K562 (cell line): Measurements from ENCODE around the gene RARA. TPM values are rescaled to one million over a fixed set of nuclear protein-coding genes. Genes with fewer than 3 reads are reported as not detected.
A peak's percentile ranks its signal among the peaks of the same experiment; 100 is the strongest.

Source experiments
- BACH1 ChIP-seq: fragments of 200-800 bp; sonication (Bioruptor generic); IDR thresholded peaks from 2 replicates; pipeline ENCODE4 v1.6.1; 2016; ENCODE audit warnings: missing genetic modification characterization, missing compliant biosample characterization
- BRD4 ChIP-seq: fragments of 200-600 bp; sonication (generic); IDR thresholded peaks from 2 replicates; pipeline ENCODE4 v1.6.1; 2017; ENCODE audit warnings: inconsistent platforms
- BRD9 ChIP-seq: fragments of 450-650 bp; IDR thresholded peaks from 2 replicates; pipeline ENCODE4 v1.6.1; 2018; ENCODE audit warnings: low read depth; ENCODE audit not compliant: partially characterized antibody
- CEBPB ChIP-seq: fragments of 450-650 bp; IDR thresholded peaks from 2 replicates; pipeline ENCODE4 v1.6.1; 2016; ENCODE audit warnings: missing genetic modification characterization, missing compliant biosample characterization
- DMBX1 ChIP-seq: fragments of 250-450 bp; sonication (Bioruptor Pico); IDR thresholded peaks from 2 replicates; pipeline ENCODE4 v1.8.0; 2022; ENCODE audit warnings: inconsistent platforms, mild to moderate bottlenecking, moderate library complexity, borderline replicate concordance
- NFIX ChIP-seq: fragments of 250-450 bp; sonication (Bioruptor Pico); IDR thresholded peaks from 2 replicates; pipeline ENCODE4 v1.4.0; 2020; ENCODE audit warnings: low read depth, mild to moderate bottlenecking, moderate library complexity
- OTX1 ChIP-seq: fragments of 450-650 bp; formaldehyde crosslinking; IDR thresholded peaks from 2 replicates; pipeline ENCODE4 v1.4.0; 2022; ENCODE audit warnings: mild to moderate bottlenecking
- POLR2G ChIP-seq: fragments of 200-400 bp; formaldehyde crosslinking; IDR thresholded peaks from 2 replicates; pipeline ENCODE4 v1.6.1; 2017; ENCODE audit warnings: low read depth, mild to moderate bottlenecking, antibody characterized with exemption, low read length, moderate library complexity
- PURB ChIP-seq: sonication (generic); formaldehyde crosslinking; IDR thresholded peaks from 2 replicates; pipeline ENCODE4 v1.9.0; 2021; ENCODE audit warnings: low read depth, mild to moderate bottlenecking, missing genetic modification reagents
- THAP7 ChIP-seq: fragments of 250-450 bp; sonication (Bioruptor Pico); IDR thresholded peaks from 2 replicates; pipeline ENCODE4 v1.5.0; 2021
- ZBTB17 ChIP-seq: fragments of 450-650 bp; formaldehyde crosslinking; IDR thresholded peaks from 2 replicates; pipeline ENCODE4 v1.4.0; 2020; ENCODE audit warnings: mild to moderate bottlenecking
- ZFP91 ChIP-seq: sonication (generic); formaldehyde crosslinking; IDR thresholded peaks from 2 replicates; pipeline ENCODE4 v1.8.0; 2022; ENCODE audit warnings: mild to moderate bottlenecking, missing genetic modification reagents
- ZNF324 ChIP-seq: fragments of 250-450 bp; sonication (Bioruptor Pico); IDR thresholded peaks from 2 replicates; pipeline ENCODE4 v1.4.0; 2020; ENCODE audit warnings: mild to moderate bottlenecking
- ZNF408 ChIP-seq: fragments of 250-450 bp; sonication (Bioruptor Pico); IDR thresholded peaks from 2 replicates; pipeline ENCODE4 v1.4.0; 2020; ENCODE audit warnings: low read depth, mild to moderate bottlenecking, moderate library complexity
- ZNF41 ChIP-seq: fragments of 250-450 bp; sonication (Bioruptor Pico); conservative IDR thresholded peaks from 2 replicates; pipeline ENCODE4 v1.4.0; 2020; ENCODE audit warnings: mild to moderate bottlenecking
- polyA plus RNA-seq, 8 experiments: library from polyadenylated mRNA; depleted of rRNA in 4 of 8; stranded (reverse) in 5 of 8; unstranded in 3 of 8; fragments of >200 nt; fragmentation: Nextera tagmentation in 2 of 8; fragmentation: Illumina TruSeq in 1 of 8; extraction: Ambion mirVana in 2 of 8; extraction: Trizol in 1 of 8; gene quantifications; 2 replicates each; pipeline versions ENCODE4 v1.2.1 to v1.2.3, GENCODE V29; 2011 to 2014; ENCODE audit warnings: inconsistent platforms in 1 of 8, missing spikeins in 1 of 8
- total RNA-seq, 7 experiments: library from RNA; depleted of rRNA in 6 of 7; stranded (reverse); fragments of >200 nt in 6 of 7; fragmentation: Illumina TruSeq in 2 of 7; extraction: Trizol in 2 of 7; gene quantifications; 2 replicates each; pipeline versions ENCODE4 v1.2.1 to v1.2.3, GENCODE V29; 2011 to 2021; ENCODE audit warnings: low replicate concordance in 1 of 7
- TF ChIP-seq, protein P1 (sequence below): sonication (generic); formaldehyde crosslinking; IDR thresholded peaks from 2 replicates; pipeline ENCODE4 v1.8.0; 2022; ENCODE audit warnings: missing genetic modification reagents, mild to moderate bottlenecking, borderline replicate concordance
- TF ChIP-seq, protein P2 (sequence below): sonication (generic); formaldehyde crosslinking; IDR thresholded peaks from 2 replicates; pipeline ENCODE4 v1.9.0; 2022; ENCODE audit warnings: mild to moderate bottlenecking, missing genetic modification reagents
- TF ChIP-seq, protein P3 (sequence below), 2 experiments: fragments of 450-650 bp; IDR thresholded peaks; 2 replicates each; pipeline ENCODE4 v1.6.1; 2018; ENCODE audit warnings: mild to moderate bottlenecking in 2 of 2, low read depth in 1 of 2; ENCODE audit not compliant: partially characterized antibody in 2 of 2

The RARA gene
- total and polyA plus RNA-seq, 9 of the 15 experiments (the other 6 are each of a cell fraction or from before 2014, with no cell fraction given): 0.10 to 28.0 (median 7.9) TPM

DNA sequence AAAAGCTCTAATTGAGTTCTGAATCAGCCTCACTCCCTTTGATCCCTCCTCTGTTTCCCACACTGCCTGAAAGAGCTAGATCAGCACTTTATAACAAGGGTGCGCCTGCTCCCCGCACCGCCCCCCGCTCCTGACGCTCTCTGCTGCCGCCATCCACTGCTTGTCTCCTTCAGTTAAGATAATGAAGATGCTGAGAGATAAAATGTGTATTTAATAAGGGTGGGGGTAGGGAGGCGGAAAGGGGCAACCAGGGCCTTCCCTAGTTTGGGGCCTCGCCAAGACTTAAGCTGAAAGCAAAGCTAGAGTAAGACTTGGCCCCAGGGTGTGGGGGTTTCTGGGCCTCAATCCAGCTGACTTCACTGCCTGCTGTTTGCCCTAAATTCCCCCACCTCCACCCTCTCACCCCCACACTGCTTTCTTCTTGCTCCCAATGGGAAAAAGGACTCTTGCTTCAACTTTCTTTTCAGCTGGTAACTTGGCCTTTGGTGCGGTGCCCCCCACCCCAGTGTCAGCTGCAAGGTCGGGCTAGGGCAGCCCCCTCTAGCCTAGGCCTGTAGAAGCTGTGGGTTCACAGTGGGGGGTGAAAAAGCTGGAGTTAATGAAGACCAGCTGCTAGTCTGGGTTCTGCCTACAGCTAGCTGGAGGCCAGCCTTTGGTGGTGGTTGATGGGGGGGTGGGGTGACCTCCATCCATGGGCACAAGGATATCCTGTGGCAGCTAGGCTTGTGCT is 1.8 kb upstream of the RARA start (continued):
- TF ChIP-seq ZFP91 (CRISPR knock-in tag) (no peak), ZNF324 (CRISPR knock-in tag) (no peak), ZNF41 (CRISPR knock-in tag) (no peak), ZBTB17 (CRISPR knock-in tag) (no peak), ZNF408 (CRISPR knock-in tag) (no peak), NFIX (CRISPR knock-in tag) (no peak), BRD4 (no peak), PURB (CRISPR knock-in tag) (no peak), DMBX1 (CRISPR knock-in tag) (no peak), THAP7 (CRISPR knock-in tag) (no peak), CEBPB (tag) (no peak), BACH1 (no peak), OTX1 (CRISPR knock-in tag) (no peak), BRD9 (no peak), POLR2G (peak; percentile 55; the same call in 1 of the 2 replicates)
- TF ChIP-seq, protein P1, sequence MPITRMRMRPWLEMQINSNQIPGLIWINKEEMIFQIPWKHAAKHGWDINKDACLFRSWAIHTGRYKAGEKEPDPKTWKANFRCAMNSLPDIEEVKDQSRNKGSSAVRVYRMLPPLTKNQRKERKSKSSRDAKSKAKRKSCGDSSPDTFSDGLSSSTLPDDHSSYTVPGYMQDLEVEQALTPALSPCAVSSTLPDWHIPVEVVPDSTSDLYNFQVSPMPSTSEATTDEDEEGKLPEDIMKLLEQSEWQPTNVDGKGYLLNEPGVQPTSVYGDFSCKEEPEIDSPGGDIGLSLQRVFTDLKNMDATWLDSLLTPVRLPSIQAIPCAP (CRISPR knock-in tag): no peak
- TF ChIP-seq, protein P2, sequence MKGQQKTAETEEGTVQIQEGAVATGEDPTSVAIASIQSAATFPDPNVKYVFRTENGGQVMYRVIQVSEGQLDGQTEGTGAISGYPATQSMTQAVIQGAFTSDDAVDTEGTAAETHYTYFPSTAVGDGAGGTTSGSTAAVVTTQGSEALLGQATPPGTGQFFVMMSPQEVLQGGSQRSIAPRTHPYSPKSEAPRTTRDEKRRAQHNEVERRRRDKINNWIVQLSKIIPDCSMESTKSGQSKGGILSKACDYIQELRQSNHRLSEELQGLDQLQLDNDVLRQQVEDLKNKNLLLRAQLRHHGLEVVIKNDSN (CRISPR knock-in tag): no peak
- TF ChIP-seq, protein P3, sequence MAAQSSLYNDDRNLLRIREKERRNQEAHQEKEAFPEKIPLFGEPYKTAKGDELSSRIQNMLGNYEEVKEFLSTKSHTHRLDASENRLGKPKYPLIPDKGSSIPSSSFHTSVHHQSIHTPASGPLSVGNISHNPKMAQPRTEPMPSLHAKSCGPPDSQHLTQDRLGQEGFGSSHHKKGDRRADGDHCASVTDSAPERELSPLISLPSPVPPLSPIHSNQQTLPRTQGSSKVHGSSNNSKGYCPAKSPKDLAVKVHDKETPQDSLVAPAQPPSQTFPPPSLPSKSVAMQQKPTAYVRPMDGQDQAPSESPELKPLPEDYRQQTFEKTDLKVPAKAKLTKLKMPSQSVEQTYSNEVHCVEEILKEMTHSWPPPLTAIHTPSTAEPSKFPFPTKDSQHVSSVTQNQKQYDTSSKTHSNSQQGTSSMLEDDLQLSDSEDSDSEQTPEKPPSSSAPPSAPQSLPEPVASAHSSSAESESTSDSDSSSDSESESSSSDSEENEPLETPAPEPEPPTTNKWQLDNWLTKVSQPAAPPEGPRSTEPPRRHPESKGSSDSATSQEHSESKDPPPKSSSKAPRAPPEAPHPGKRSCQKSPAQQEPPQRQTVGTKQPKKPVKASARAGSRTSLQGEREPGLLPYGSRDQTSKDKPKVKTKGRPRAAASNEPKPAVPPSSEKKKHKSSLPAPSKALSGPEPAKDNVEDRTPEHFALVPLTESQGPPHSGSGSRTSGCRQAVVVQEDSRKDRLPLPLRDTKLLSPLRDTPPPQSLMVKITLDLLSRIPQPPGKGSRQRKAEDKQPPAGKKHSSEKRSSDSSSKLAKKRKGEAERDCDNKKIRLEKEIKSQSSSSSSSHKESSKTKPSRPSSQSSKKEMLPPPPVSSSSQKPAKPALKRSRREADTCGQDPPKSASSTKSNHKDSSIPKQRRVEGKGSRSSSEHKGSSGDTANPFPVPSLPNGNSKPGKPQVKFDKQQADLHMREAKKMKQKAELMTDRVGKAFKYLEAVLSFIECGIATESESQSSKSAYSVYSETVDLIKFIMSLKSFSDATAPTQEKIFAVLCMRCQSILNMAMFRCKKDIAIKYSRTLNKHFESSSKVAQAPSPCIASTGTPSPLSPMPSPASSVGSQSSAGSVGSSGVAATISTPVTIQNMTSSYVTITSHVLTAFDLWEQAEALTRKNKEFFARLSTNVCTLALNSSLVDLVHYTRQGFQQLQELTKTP (IDR thresholded peaks at IDR 0.05; ENCODE audit: low read depth in 1 of 2, partially characterized antibody in 2 of 2): no peak
